ENCODE data around the gene TNIP3. TPM values are rescaled to one million over a fixed set of nuclear protein-coding genes. Genes with fewer than 3 reads are reported as not detected.
A peak's percentile ranks its signal among the peaks of the same experiment; 100 is the strongest.

Gene TNIP3
- total RNA-seq, 4 donors from 2014 or later = 0.81 TPM; not detected in 3

GRCh38 chr4:121119715-121120114 is 44.4 kb downstream of the TNIP3 start:
- no peak for TF ChIP-seq POLR2A (IDR thresholded peaks at IDR 0.05)
- no peak for TF ChIP-seq EP300 (IDR thresholded peaks at IDR 0.05)
- TF ChIP-seq CTCF (IDR thresholded peaks at IDR 0.05) = no peak
- TF ChIP-seq POLR2AphosphoS5 (IDR thresholded peaks at IDR 0.05) = no peak
- no peaks in the 10 kb centered on the region for H3K4me1 ChIP-seq
- H3K9me3 ChIP-seq = no peaks in the 10 kb centered on the region
- 67 to 71% methylated on average over 1 of the region's 1 CpG for whole genome bisulfite sequencing, 2 donors (ENCODE audit: low coverage in 1 of 2)
- no peaks in the 10 kb centered on the region for H3K36me3 ChIP-seq
- ATAC-seq = no peak
- no peak overlapping the region for H3K27ac ChIP-seq
- H3K4me3 ChIP-seq = no peak overlapping the region
- H3K27me3 ChIP-seq = no peaks in the 10 kb centered on the region

- H3K4me1 ChIP-seq = no peaks in the 10 kb centered on the region
- TF ChIP-seq CTCF (IDR thresholded peaks at IDR 0.05) (no peak), EP300 (IDR thresholded peaks at IDR 0.05) (no peak), POLR2A (IDR thresholded peaks at IDR 0.05) (no peak), POLR2AphosphoS5 (IDR thresholded peaks at IDR 0.05) (no peak)
- H3K4me3 ChIP-seq = no peak overlapping the region
- WGBS, 2 donors (ENCODE audit: low coverage in 1 of 2) = 78 to 83% methylated on average over 2 of the region's 2 CpGs
- no peak overlapping the region for H3K27ac ChIP-seq
- no peaks in the 10 kb centered on the region for H3K36me3 ChIP-seq
- H3K27me3 ChIP-seq = no peaks in the 10 kb centered on the region
- no peaks in the 10 kb centered on the region for H3K9me3 ChIP-seq
- no peak for ATAC-seq
These were observed 45.8 kb downstream of the TNIP3 start for GRCh38 chr4:121118344-121118743.

GRCh38 chr4:121114756-121115155 is 49.4 kb downstream of the TNIP3 start:
- no peaks in the 10 kb centered on the region for H3K9me3 ChIP-seq
- no peak overlapping the region for H3K27ac ChIP-seq
- 88 to 100% methylated on average over 1 of the region's 1 CpG for WGBS, 2 donors (ENCODE audit: low coverage in 1 of 2)
- no peak for TF ChIP-seq EP300 (IDR thresholded peaks at IDR 0.05)
- no peak for TF ChIP-seq POLR2A (IDR thresholded peaks at IDR 0.05)
- no peak for TF ChIP-seq CTCF (IDR thresholded peaks at IDR 0.05)
- TF ChIP-seq POLR2AphosphoS5 (IDR thresholded peaks at IDR 0.05) = no peak
- H3K27me3 ChIP-seq = no peaks in the 10 kb centered on the region
- H3K4me3 ChIP-seq = no peak overlapping the region
- no peaks in the 10 kb centered on the region for H3K4me1 ChIP-seq
- ATAC-seq = no peak
- H3K36me3 ChIP-seq = no peaks in the 10 kb centered on the region

- no peak overlapping the region for H3K27ac ChIP-seq
- H3K27me3 ChIP-seq = no peaks in the 10 kb centered on the region
- no peak for ATAC-seq
- no peaks in the 10 kb centered on the region for H3K4me1 ChIP-seq
- no peaks in the 10 kb centered on the region for H3K9me3 ChIP-seq
- TF ChIP-seq CTCF (IDR thresholded peaks at IDR 0.05) (peak; percentile 14 to 26 (median 19)), POLR2AphosphoS5 (IDR thresholded peaks at IDR 0.05) (no peak)
- no peak overlapping the region for H3K4me3 ChIP-seq
- H3K36me3 ChIP-seq = no peaks in the 10 kb centered on the region
These were observed 51.6 kb downstream of the TNIP3 start for GRCh38 chr4:121112530-121112929.

DNA sequence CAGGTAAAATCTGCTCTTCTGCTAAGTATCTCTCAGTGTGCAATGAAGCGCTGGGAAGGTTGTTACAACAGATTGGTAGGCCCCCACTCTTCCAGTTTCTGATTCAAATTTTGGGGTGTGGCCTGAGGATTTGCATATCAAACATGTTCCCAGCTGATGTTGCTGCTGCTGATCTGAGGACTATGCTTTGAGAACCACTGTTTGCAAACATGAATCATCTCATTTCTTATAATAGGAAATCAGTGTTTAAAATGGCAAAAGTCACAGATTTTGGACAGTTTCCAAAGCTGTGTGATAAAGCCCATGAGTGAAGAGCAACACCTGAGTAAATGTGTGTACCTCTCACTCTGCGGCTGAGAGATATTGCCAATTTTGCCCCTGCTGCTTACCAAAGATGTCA is 55.6 kb downstream of the TNIP3 start:
- H3K27me3 ChIP-seq = no peaks in the 10 kb centered on the region
- no peaks in the 10 kb centered on the region for H3K36me3 ChIP-seq
- H3K4me1 ChIP-seq = no peaks in the 10 kb centered on the region
- no peak overlapping the region for H3K4me3 ChIP-seq
- no peaks in the 10 kb centered on the region for H3K9me3 ChIP-seq
- no peak for ATAC-seq
- TF ChIP-seq POLR2A (IDR thresholded peaks at IDR 0.05) (no peak), EP300 (IDR thresholded peaks at IDR 0.05) (no peak), CTCF (IDR thresholded peaks at IDR 0.05) (no peak), POLR2AphosphoS5 (IDR thresholded peaks at IDR 0.05) (no peak)
- no peak overlapping the region for H3K27ac ChIP-seq
- 95 to 100% methylated on average over 2 of the region's 2 CpGs for WGBS, 2 donors (ENCODE audit: low coverage in 1 of 2)
